ENCODE data around the gene CALB2.
A peak's percentile ranks its signal among the peaks of the same experiment; 100 is the strongest.

CALB2 gene

GRCh38 chr16:71373073-71373472 lies 14.6 kb downstream of the CALB2 start:
- TF ChIP-seq POLR2A (IDR thresholded peaks at IDR 0.05; ENCODE audit: low read depth, low read length), result no peak
- no peak for TF ChIP-seq TAF1 (IDR thresholded peaks at IDR 0.05; ENCODE audit: borderline replicate concordance, low read depth, low read length)
- no peak for TF ChIP-seq POLR2AphosphoS5 (IDR thresholded peaks at IDR 0.05; ENCODE audit: low read depth, low read length)
- FAIRE-seq (no peak), DNase-seq (ENCODE audit: insufficient read length) (no peak)

GRCh38 chr16:71376465-71377157 lies 18.1 kb downstream of the CALB2 start:
- FAIRE-seq (no peak), DNase-seq (ENCODE audit: insufficient read length) (no peak)
- TF ChIP-seq POLR2AphosphoS5 (IDR thresholded peaks at IDR 0.05; ENCODE audit: low read depth, low read length) (no peak), POLR2A (IDR thresholded peaks at IDR 0.05; ENCODE audit: low read depth, low read length) (no peak), TAF1 (IDR thresholded peaks at IDR 0.05; ENCODE audit: borderline replicate concordance, low read depth, low read length) (no peak)

- DNase-seq (ENCODE audit: insufficient read length), result no peak
- no peak for TF ChIP-seq POLR2A (IDR thresholded peaks at IDR 0.05; ENCODE audit: low read depth, low read length)
- TF ChIP-seq POLR2AphosphoS5 (IDR thresholded peaks at IDR 0.05; ENCODE audit: low read depth, low read length), result no peak
- TF ChIP-seq TAF1 (IDR thresholded peaks at IDR 0.05; ENCODE audit: borderline replicate concordance, low read depth, low read length), result no peak
- FAIRE-seq, result no peak
These were observed 21.2 kb downstream of the CALB2 start for GRCh38 chr16:71379711-71380110.

- FAIRE-seq (no peak), DNase-seq (ENCODE audit: insufficient read length) (no peak)
- no peak for TF ChIP-seq TAF1 (IDR thresholded peaks at IDR 0.05; ENCODE audit: borderline replicate concordance, low read depth, low read length)
- TF ChIP-seq POLR2AphosphoS5 (IDR thresholded peaks at IDR 0.05; ENCODE audit: low read depth, low read length), result no peak
- TF ChIP-seq POLR2A (IDR thresholded peaks at IDR 0.05; ENCODE audit: low read depth, low read length), result no peak
These were observed 22.3 kb downstream of the CALB2 start for GRCh38 chr16:71380831-71381230.

- FAIRE-seq (no peak), DNase-seq (ENCODE audit: insufficient read length) (no peak)
- TF ChIP-seq POLR2AphosphoS5 (IDR thresholded peaks at IDR 0.05; ENCODE audit: low read depth, low read length), result no peak
- no peak for TF ChIP-seq TAF1 (IDR thresholded peaks at IDR 0.05; ENCODE audit: borderline replicate concordance, low read depth, low read length)
- no peak for TF ChIP-seq POLR2A (IDR thresholded peaks at IDR 0.05; ENCODE audit: low read depth, low read length)
These were observed 24.7 kb downstream of the CALB2 start for GRCh38 chr16:71383054-71383773.

- DNase-seq (ENCODE audit: insufficient read length), result no peak
- TF ChIP-seq POLR2A (IDR thresholded peaks at IDR 0.05; ENCODE audit: low read depth, low read length) (no peak), TAF1 (IDR thresholded peaks at IDR 0.05; ENCODE audit: borderline replicate concordance, low read depth, low read length) (no peak), POLR2AphosphoS5 (IDR thresholded peaks at IDR 0.05; ENCODE audit: low read depth, low read length) (no peak)
- FAIRE-seq, result peak; percentile 68
These were observed 25.7 kb downstream of the CALB2 start for GRCh38 chr16:71384073-71384724.

GRCh38 chr16:71387045-71387871 lies 28.7 kb downstream of the CALB2 start:
- FAIRE-seq, result no peak
- TF ChIP-seq POLR2AphosphoS5 (IDR thresholded peaks at IDR 0.05; ENCODE audit: low read depth, low read length), result no peak
- TF ChIP-seq POLR2A (IDR thresholded peaks at IDR 0.05; ENCODE audit: low read depth, low read length), result no peak
- TF ChIP-seq TAF1 (IDR thresholded peaks at IDR 0.05; ENCODE audit: borderline replicate concordance, low read depth, low read length), result no peak
- DNase-seq (ENCODE audit: insufficient read length), result no peak

GRCh38 chr16:71389330-71389729 lies 30.8 kb downstream of the CALB2 start:
- TF ChIP-seq POLR2A (IDR thresholded peaks at IDR 0.05; ENCODE audit: low read depth, low read length) (no peak), TAF1 (IDR thresholded peaks at IDR 0.05; ENCODE audit: borderline replicate concordance, low read depth, low read length) (no peak), POLR2AphosphoS5 (IDR thresholded peaks at IDR 0.05; ENCODE audit: low read depth, low read length) (no peak)
- no peak for DNase-seq (ENCODE audit: insufficient read length)
- FAIRE-seq, result no peak

- no peak for DNase-seq (ENCODE audit: insufficient read length)
- no peak for FAIRE-seq
- TF ChIP-seq POLR2AphosphoS5 (IDR thresholded peaks at IDR 0.05; ENCODE audit: low read depth, low read length), result no peak
- no peak for TF ChIP-seq POLR2A (IDR thresholded peaks at IDR 0.05; ENCODE audit: low read depth, low read length)
- TF ChIP-seq TAF1 (IDR thresholded peaks at IDR 0.05; ENCODE audit: borderline replicate concordance, low read depth, low read length), result no peak
These were observed 38.1 kb downstream of the CALB2 start for GRCh38 chr16:71396594-71396993.

GRCh38 chr16:71399801-71400563 lies 41.5 kb downstream of the CALB2 start:
- FAIRE-seq, result no peak
- no peak for TF ChIP-seq POLR2AphosphoS5 (IDR thresholded peaks at IDR 0.05; ENCODE audit: low read depth, low read length)
- no peak for TF ChIP-seq POLR2A (IDR thresholded peaks at IDR 0.05; ENCODE audit: low read depth, low read length)
- no peak for TF ChIP-seq TAF1 (IDR thresholded peaks at IDR 0.05; ENCODE audit: borderline replicate concordance, low read depth, low read length)

More at GRCh38 chr16:71399801-71400563, 41.5 kb downstream of the CALB2 start:
- no peak for DNase-seq (ENCODE audit: insufficient read length)

All from GM12892 (cell line).